Measurements from ENCODE around the gene CLDN14. TPM values are rescaled to one million over a fixed set of nuclear protein-coding genes. Genes with fewer than 3 reads are reported as not detected.

CLDN14 gene
- total and polyA plus RNA-seq, 8 donors = 0.48 TPM; not detected in 7

GRCh38 chr21:36425286-36425685 is 54.6 kb downstream of the CLDN14 start:
- intact Hi-C loops (cut with DNase I; ENCODE audit: low total_unique reads) = no loop called here
- Histone ChIP-seq H3K36me3 (no peaks in the 10 kb centered on the region), H3K27ac (no peak overlapping the region), H3K9me3 (no peaks in the 10 kb centered on the region), H3K4me1 (peaks cover 6 to 21% (median 15%) of the 10 kb centered on the region in 4 donors), H3K4me3 (no peak overlapping the region), H3K27me3 (no peaks in the 10 kb centered on the region)
- WGBS, 5 donors = 83 to 95% (median 89%) methylated on average over 3 to 9 of the region's 9 CpGs
- TF ChIP-seq POLR2A (IDR thresholded peaks at IDR 0.05) (no peak), CTCF (IDR thresholded peaks at IDR 0.05) (no peak), EP300 (IDR thresholded peaks at IDR 0.05) (no peak), POLR2AphosphoS5 (IDR thresholded peaks at IDR 0.05) (no peak)
- no peak for DNase-seq

GRCh38 chr21:36424592-36424991 is 55.3 kb downstream of the CLDN14 start:
- WGBS, 5 donors = 84 to 86% (median 85%) methylated on average over 5 to 8 of the region's 8 CpGs
- no peaks in the 10 kb centered on the region for H3K9me3 ChIP-seq
- DNase-seq = no peak
- H3K36me3 ChIP-seq = no peaks in the 10 kb centered on the region
- no peak for TF ChIP-seq CTCF (IDR thresholded peaks at IDR 0.05)
- TF ChIP-seq POLR2AphosphoS5 (IDR thresholded peaks at IDR 0.05) = no peak
- TF ChIP-seq POLR2A (IDR thresholded peaks at IDR 0.05) = no peak
- no peak for TF ChIP-seq EP300 (IDR thresholded peaks at IDR 0.05)
- peaks cover 3 to 23% (median 13%) of the 10 kb centered on the region in 4 donors for H3K4me1 ChIP-seq
- no peaks in the 10 kb centered on the region for H3K27me3 ChIP-seq
- no peak overlapping the region for H3K4me3 ChIP-seq
- H3K27ac ChIP-seq = no peak overlapping the region
- intact Hi-C loops (cut with DNase I; ENCODE audit: low total_unique reads) = no loop called here

GRCh38 chr21:36423771-36424433 is 56.0 kb downstream of the CLDN14 start:
- 82 to 92% (median 84%) methylated on average over 12 of the region's 12 CpGs for WGBS, 5 donors
- Histone ChIP-seq H3K27ac (no peak overlapping the region), H3K4me3 (no peak overlapping the region), H3K9me3 (no peaks in the 10 kb centered on the region), H3K4me1 (peaks cover 0 to 17% (median 9%) of the 10 kb centered on the region in 4 donors), H3K36me3 (no peaks in the 10 kb centered on the region), H3K27me3 (no peaks in the 10 kb centered on the region)
- intact Hi-C loops (cut with DNase I; ENCODE audit: low total_unique reads) = no loop called here
- TF ChIP-seq EP300 (IDR thresholded peaks at IDR 0.05) (no peak), POLR2A (IDR thresholded peaks at IDR 0.05) (no peak), CTCF (IDR thresholded peaks at IDR 0.05) (no peak), POLR2AphosphoS5 (IDR thresholded peaks at IDR 0.05) (no peak)
- DNase-seq = no peak

GRCh38 chr21:36422279-36423098 is 57.4 kb downstream of the CLDN14 start:
- no peaks in the 10 kb centered on the region for H3K9me3 ChIP-seq
- H3K4me3 ChIP-seq = no peak overlapping the region
- no peaks in the 10 kb centered on the region for H3K27me3 ChIP-seq
- intact Hi-C loops (cut with DNase I; ENCODE audit: low total_unique reads) = no loop called here
- TF ChIP-seq CTCF (IDR thresholded peaks at IDR 0.05) (peak in 5 of 7 experiments; percentile 25 to 76 (median 34)), POLR2A (IDR thresholded peaks at IDR 0.05) (no peak), EP300 (IDR thresholded peaks at IDR 0.05) (no peak), POLR2AphosphoS5 (IDR thresholded peaks at IDR 0.05) (no peak)
- H3K4me1 ChIP-seq = peaks cover 0 to 13% (median 9%) of the 10 kb centered on the region in 4 donors
- 52 to 59% (median 56%) methylated on average over 27 to 28 of the region's 28 CpGs for WGBS, 5 donors
- no peak overlapping the region for H3K27ac ChIP-seq
- peak; percentile 66 to 83 for DNase-seq
- H3K36me3 ChIP-seq = peaks cover 0 to 11% (median 5%) of the 10 kb centered on the region in 4 donors

Measured in stomach (tissue), 9 donors.